Measurements from ENCODE around the gene MAP4K1.
"Not testable (repeated sequence)": the region's sequence is repeated elsewhere in the genome, so short reads cannot be mapped to it uniquely, and the experiment has no call there.

The MAP4K1 gene

GRCh38 chr19:38569368-38569983 is 48.3 kb downstream of the MAP4K1 start:
- Mint-ChIP-seq H3K4me3 (no peak overlapping the region), H3K4me1 (no peaks in the 10 kb centered on the region), H3K27ac (no peak overlapping the region)

GRCh38 chr19:38565691-38566105 is 52.1 kb downstream of the MAP4K1 start:
- Mint-ChIP-seq H3K36me3 (no peaks in the 10 kb centered on the region), H3K27ac (peak overlapping the region; percentile 51), H3K9me3 (no peaks in the 10 kb centered on the region)

More at GRCh38 chr19:38569368-38569983, 48.3 kb downstream of the MAP4K1 start:
- Mint-ChIP-seq H3K27me3 (peaks cover 8% of the 10 kb centered on the region), H3K9me3 (no peaks in the 10 kb centered on the region), H3K36me3 (no peaks in the 10 kb centered on the region)

GRCh38 chr19:38564981-38565690 is 52.6 kb downstream of the MAP4K1 start:
- H3K9me3 Mint-ChIP-seq, result no peaks in the 10 kb centered on the region
- peaks cover 8% of the 10 kb centered on the region for H3K27me3 Mint-ChIP-seq
- H3K36me3 Mint-ChIP-seq, result no peaks in the 10 kb centered on the region
- no peak overlapping the region for H3K27ac Mint-ChIP-seq
- H3K4me3 Mint-ChIP-seq, result peak overlapping the region; percentile 80
- no peaks in the 10 kb centered on the region for H3K4me1 Mint-ChIP-seq

More at GRCh38 chr19:38565691-38566105, 52.1 kb downstream of the MAP4K1 start:
- H3K27me3 Mint-ChIP-seq, result peaks cover 8% of the 10 kb centered on the region
- no peaks in the 10 kb centered on the region for H3K4me1 Mint-ChIP-seq
- H3K4me3 Mint-ChIP-seq, result peak overlapping the region; percentile 62

- Mint-ChIP-seq H3K4me3 (no peak overlapping the region), H3K4me1 (peaks cover 7% of the 10 kb centered on the region), H3K9me3 (no peaks in the 10 kb centered on the region), H3K36me3 (no peaks in the 10 kb centered on the region), H3K27me3 (peaks cover 8% of the 10 kb centered on the region), H3K27ac (no peak overlapping the region)
Measured at GRCh38 chr19:38563475-38563874, 54.3 kb downstream of the MAP4K1 start.

GRCh38 chr19:38562096-38562495 is 55.7 kb downstream of the MAP4K1 start:
- Mint-ChIP-seq H3K27ac (no peak overlapping the region), H3K4me1 (peaks cover 10% of the 10 kb centered on the region), H3K4me3 (no peak overlapping the region), H3K27me3 (peaks cover 6% of the 10 kb centered on the region), H3K36me3 (no peaks in the 10 kb centered on the region), H3K9me3 (no peaks in the 10 kb centered on the region)

- peak overlapping the region; percentile 52 for H3K27ac Mint-ChIP-seq
- no peak overlapping the region for H3K4me3 Mint-ChIP-seq
- no peaks in the 10 kb centered on the region for H3K9me3 Mint-ChIP-seq
- H3K27me3 Mint-ChIP-seq, result peaks cover 6% of the 10 kb centered on the region
- no peaks in the 10 kb centered on the region for H3K36me3 Mint-ChIP-seq
- H3K4me1 Mint-ChIP-seq, result peaks cover 10% of the 10 kb centered on the region
Measured at GRCh38 chr19:38561658-38562057, 56.1 kb downstream of the MAP4K1 start.

- Mint-ChIP-seq H3K4me3 (no peak overlapping the region), H3K4me1 (peaks cover 10% of the 10 kb centered on the region), H3K9me3 (no peaks in the 10 kb centered on the region), H3K27ac (no peak overlapping the region), H3K36me3 (no peaks in the 10 kb centered on the region), H3K27me3 (peaks cover 6% of the 10 kb centered on the region)
Measured at GRCh38 chr19:38561053-38561606, 56.6 kb downstream of the MAP4K1 start.

- Mint-ChIP-seq H3K36me3 (no peaks in the 10 kb centered on the region), H3K4me1 (peaks cover 15% of the 10 kb centered on the region), H3K9me3 (no peaks in the 10 kb centered on the region), H3K27me3 (peaks cover 1% of the 10 kb centered on the region), H3K4me3 (no peak overlapping the region), H3K27ac (no peak overlapping the region)
Measured at GRCh38 chr19:38559428-38560401, 58.0 kb downstream of the MAP4K1 start.

- H3K4me3 Mint-ChIP-seq, H3K9me3 Mint-ChIP-seq, H3K27me3 Mint-ChIP-seq, H3K36me3 Mint-ChIP-seq, H3K27ac Mint-ChIP-seq: not testable (repeated sequence)
- peaks cover 15% of the 10 kb centered on the region for H3K4me1 Mint-ChIP-seq
Measured at GRCh38 chr19:38558933-38559332, 58.8 kb downstream of the MAP4K1 start.

- Mint-ChIP-seq H3K27me3 (peaks cover 1% of the 10 kb centered on the region), H3K4me1 (peaks cover 21% of the 10 kb centered on the region), H3K4me3 (no peak overlapping the region)
Measured at GRCh38 chr19:38557205-38557799, 60.5 kb downstream of the MAP4K1 start.

GRCh38 chr19:38556521-38557174 is 61.1 kb downstream of the MAP4K1 start:
- Mint-ChIP-seq H3K36me3 (no peaks in the 10 kb centered on the region), H3K9me3 (no peaks in the 10 kb centered on the region), H3K4me3 (no peak overlapping the region), H3K27ac (no peak overlapping the region), H3K27me3 (peaks cover 1% of the 10 kb centered on the region), H3K4me1 (peaks cover 23% of the 10 kb centered on the region)

More at GRCh38 chr19:38557205-38557799, 60.5 kb downstream of the MAP4K1 start:
- Mint-ChIP-seq H3K36me3 (no peaks in the 10 kb centered on the region), H3K9me3 (no peaks in the 10 kb centered on the region), H3K27ac (no peak overlapping the region)

- no peak overlapping the region for H3K27ac Mint-ChIP-seq
- H3K36me3 Mint-ChIP-seq, result no peaks in the 10 kb centered on the region
- H3K4me1 Mint-ChIP-seq, result peaks cover 27% of the 10 kb centered on the region
- no peaks in the 10 kb centered on the region for H3K9me3 Mint-ChIP-seq
- H3K4me3 Mint-ChIP-seq, result no peak overlapping the region
- peaks cover 1% of the 10 kb centered on the region for H3K27me3 Mint-ChIP-seq
Measured at GRCh38 chr19:38555200-38555599, 62.6 kb downstream of the MAP4K1 start.

GRCh38 chr19:38554676-38555141 is 63.0 kb downstream of the MAP4K1 start:
- Mint-ChIP-seq H3K4me1 (peaks cover 24% of the 10 kb centered on the region), H3K27ac (no peak overlapping the region)

GRCh38 chr19:38553239-38553638 is 64.5 kb downstream of the MAP4K1 start:
- H3K4me3 Mint-ChIP-seq, H3K36me3 Mint-ChIP-seq, H3K9me3 Mint-ChIP-seq, H3K27me3 Mint-ChIP-seq, H3K27ac Mint-ChIP-seq: not testable (repeated sequence)
- peaks cover 21% of the 10 kb centered on the region for H3K4me1 Mint-ChIP-seq

More at GRCh38 chr19:38554676-38555141, 63.0 kb downstream of the MAP4K1 start:
- no peaks in the 10 kb centered on the region for H3K9me3 Mint-ChIP-seq
- H3K4me3 Mint-ChIP-seq, result no peak overlapping the region
- H3K27me3 Mint-ChIP-seq, result peaks cover 1% of the 10 kb centered on the region
- no peaks in the 10 kb centered on the region for H3K36me3 Mint-ChIP-seq

Data from activated naive CD4-positive, alpha-beta T cell treated with anti-CD3 and anti-CD28 coated beads, Interleukin-2, amount 50 U/mL, for 24 hours (primary cell).